GM19099 (cell line): ENCODE results near the gene ITPR3.

Experiments
- POLR2A ChIP-seq: IDR thresholded peaks from 3 replicates; pipeline ENCODE4 v1.6.1; 2011; ENCODE audit warnings: low read depth; ENCODE audit not compliant: insufficient read length; ENCODE audit errors: extremely low read depth

The ITPR3 gene

GRCh38 chr6:33724102-33725023, 103.2 kb downstream of the ITPR3 start:
- TF ChIP-seq POLR2A: no peak

GRCh38 chr6:33725222-33725621, 104.1 kb downstream of the ITPR3 start:
- no peak for TF ChIP-seq POLR2A

GRCh38 chr6:33725891-33726673, 105.0 kb downstream of the ITPR3 start:
- TF ChIP-seq POLR2A: no peak

- TF ChIP-seq POLR2A: no peak
These were observed 105.6 kb downstream of the ITPR3 start for GRCh38 chr6:33726696-33727095.

- no peak for TF ChIP-seq POLR2A
These were observed 106.0 kb downstream of the ITPR3 start for GRCh38 chr6:33727126-33727525.

- no peak for TF ChIP-seq POLR2A
These were observed 106.8 kb downstream of the ITPR3 start for GRCh38 chr6:33727932-33728331.

GRCh38 chr6:33728438-33728837, 107.3 kb downstream of the ITPR3 start:
- no peak for TF ChIP-seq POLR2A

GRCh38 chr6:33729059-33729458, 107.9 kb downstream of the ITPR3 start:
- TF ChIP-seq POLR2A: no peak

- TF ChIP-seq POLR2A: no peak
These were observed 109.5 kb downstream of the ITPR3 start for GRCh38 chr6:33730611-33731010.

GRCh38 chr6:33731035-33731434, 109.9 kb downstream of the ITPR3 start:
- no peak for TF ChIP-seq POLR2A

- TF ChIP-seq POLR2A: no peak
These were observed 110.7 kb downstream of the ITPR3 start for GRCh38 chr6:33731751-33732282.

GRCh38 chr6:33732385-33732784, 111.3 kb downstream of the ITPR3 start:
- no peak for TF ChIP-seq POLR2A

- no peak for TF ChIP-seq POLR2A
These were observed 111.9 kb downstream of the ITPR3 start for GRCh38 chr6:33732817-33733708.

- no peak for TF ChIP-seq POLR2A
These were observed 112.5 kb downstream of the ITPR3 start for GRCh38 chr6:33733709-33734007.

GRCh38 chr6:33735216-33735615, 114.1 kb downstream of the ITPR3 start:
- TF ChIP-seq POLR2A: no peak

GRCh38 chr6:33737267-33738026, 116.3 kb downstream of the ITPR3 start:
- TF ChIP-seq POLR2A: no peak
